Measurements from ENCODE around the gene RSPH10B.
"Not testable (repeated sequence)": the region's sequence is repeated elsewhere in the genome, so short reads cannot be mapped to it uniquely, and the experiment has no call there.

GRCh38 chr7:5904726-5905125, 65.8 kb downstream of the RSPH10B start:
- not testable (repeated sequence) for TF ChIP-seq CTCF (IDR thresholded peaks at IDR 0.05; ENCODE audit: low read depth, low read length); POLR2A (IDR thresholded peaks at IDR 0.05; ENCODE audit: extremely low read depth, insufficient read length)
- TF ChIP-seq, protein P1, sequence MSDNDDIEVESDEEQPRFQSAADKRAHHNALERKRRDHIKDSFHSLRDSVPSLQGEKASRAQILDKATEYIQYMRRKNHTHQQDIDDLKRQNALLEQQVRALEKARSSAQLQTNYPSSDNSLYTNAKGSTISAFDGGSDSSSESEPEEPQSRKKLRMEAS (IDR thresholded peaks at IDR 0.05; ENCODE audit: low read depth, low read length), result not testable (repeated sequence)
